Neural progenitor cell (in vitro differentiated cells): ENCODE results near the gene SMC2. TPM values are rescaled to one million over a fixed set of nuclear protein-coding genes. Genes with fewer than 3 reads are reported as not detected.

Experiments used
- DNase-seq: peaks from one replicate; pipeline ENCODE4 v3.0.0-alpha.2; 2016; ENCODE audit warnings: low spot score
- H2AFZ ChIP-seq: fragments of 200-600 bp; sonication (generic); replicated peaks from 2 replicates; pipeline ENCODE4 v1.6.1; 2016; ENCODE audit warnings: antibody characterized with exemption
- H3F3A ChIP-seq: fragments of 200-600 bp; sonication (generic); 2 replicates; pipeline ENCODE4 v1.6.1; 2016; ENCODE audit warnings: antibody characterized with exemption, low read depth
- H3K27ac ChIP-seq: fragments of 200-600 bp; sonication (generic); 2 replicates; pipeline ENCODE4 v1.5.1; 2016; ENCODE audit warnings: mild to moderate bottlenecking
- H3K27me3 ChIP-seq: fragments of 200-600 bp; sonication (generic); 2 replicates; pipeline ENCODE4 v1.6.1; 2016; ENCODE audit warnings: mild to moderate bottlenecking, moderate library complexity
- H3K36me3 ChIP-seq: fragments of 200-600 bp; sonication (generic); 2 replicates; pipeline ENCODE4 v1.5.1; 2016
- H3K4me1 ChIP-seq: fragments of 200-600 bp; sonication (generic); 2 replicates; pipeline ENCODE4 v1.6.1; 2016; ENCODE audit warnings: mixed run types
- H3K4me2 ChIP-seq: fragments of 200-600 bp; sonication (generic); 2 replicates; pipeline ENCODE4 v1.6.1; 2016
- H3K4me3 ChIP-seq: fragments of 200-600 bp; sonication (generic); 2 replicates; pipeline ENCODE4 v1.5.1; 2016
- H3K79me2 ChIP-seq: fragments of 200-600 bp; sonication (generic); 2 replicates; pipeline ENCODE4 v1.6.1; 2016; ENCODE audit warnings: low read depth
- H3K9ac ChIP-seq: fragments of 200-600 bp; sonication (generic); 2 replicates; pipeline ENCODE4 v1.6.1; 2016
- H3K9me3 ChIP-seq: fragments of 200-600 bp; sonication (generic); 2 replicates; pipeline ENCODE4 v1.5.1; 2016; ENCODE audit warnings: low read depth
- H4K20me1 ChIP-seq: fragments of 200-600 bp; sonication (generic); 2 replicates; pipeline ENCODE4 v1.6.1; 2016; ENCODE audit warnings: low read depth
- H3K27ac Mint-ChIP-seq: 3 replicates; pipeline ENCODE4 v1.8.0; 2021; ENCODE audit warnings: mixed read lengths
- H3K27me3 Mint-ChIP-seq: 2 replicates; pipeline ENCODE4 v1.8.0; 2022; ENCODE audit warnings: low read depth, mild to moderate bottlenecking, inconsistent platforms, moderate library complexity, mixed read lengths; ENCODE audit not compliant: insufficient read depth
- H3K36me3 Mint-ChIP-seq: 3 replicates; pipeline ENCODE4 v1.8.0; 2021; ENCODE audit warnings: mixed read lengths
- H3K4me1 Mint-ChIP-seq: 3 replicates; pipeline ENCODE4 v1.8.0; 2021; ENCODE audit warnings: mixed read lengths
- H3K4me3 Mint-ChIP-seq: 3 replicates; pipeline ENCODE4 v1.8.0; 2021; ENCODE audit warnings: mild to moderate bottlenecking, moderate library complexity, mixed read lengths
- H3K9me3 Mint-ChIP-seq: 3 replicates; pipeline ENCODE4 v1.8.0; 2020; ENCODE audit warnings: mixed read lengths
- EZH2 ChIP-seq: fragments of 200-600 bp; sonication (generic); IDR thresholded peaks from 2 replicates; pipeline ENCODE4 v1.6.1; 2017; ENCODE audit warnings: antibody characterized with exemption, mild to moderate bottlenecking, moderate library complexity
- EZH2phosphoT487 ChIP-seq: fragments of 200-600 bp; sonication (generic); IDR thresholded peaks from 2 replicates; pipeline ENCODE4 v1.6.1; 2017; ENCODE audit warnings: antibody characterized with exemption
- total RNA-seq: library from RNA; depleted of rRNA; stranded (reverse); fragments of >200 nt; gene quantifications from 2 replicates; pipeline ENCODE4 v1.2.3, GENCODE V29; 2015; ENCODE audit warnings: low replicate concordance
- TF ChIP-seq, protein P1 (sequence below): fragments of 200-600 bp; sonication (generic); IDR thresholded peaks from 2 replicates; pipeline ENCODE4 v1.5.1; 2017; ENCODE audit warnings: antibody characterized with exemption, mild to moderate bottlenecking

The SMC2 gene
- total RNA-seq, 1 donor from 2014 or later = 46.7 TPM

GRCh38 chr9:104085525-104085924 lies 8.6 kb upstream of the SMC2 start:
- Mint-ChIP-seq H3K4me1 (no peaks in the 10 kb centered on the region), H3K9me3 (peaks cover 15% of the 10 kb centered on the region), H3K36me3 (no peaks in the 10 kb centered on the region), H3K27me3 (no peaks in the 10 kb centered on the region), H3K27ac (no peak overlapping the region), H3K4me3 (no peak overlapping the region)
- no peaks in the 10 kb centered on the region for H3F3A ChIP-seq
- no peak overlapping the region for H3K27ac ChIP-seq
- no peak overlapping the region for H3K4me3 ChIP-seq
- no peak overlapping the region for H3K4me2 ChIP-seq
- no peak overlapping the region for H2AFZ ChIP-seq
- H3K4me1 ChIP-seq = no peaks in the 10 kb centered on the region
- H3K36me3 ChIP-seq = no peaks in the 10 kb centered on the region
- no peak for DNase-seq
- H4K20me1 ChIP-seq = no peaks in the 10 kb centered on the region
- no peaks in the 10 kb centered on the region for H3K27me3 ChIP-seq
- peaks cover 11% of the 10 kb centered on the region for H3K9me3 ChIP-seq
- H3K79me2 ChIP-seq = no peaks in the 10 kb centered on the region
- H3K9ac ChIP-seq = no peak overlapping the region
- TF ChIP-seq EZH2 (no peak), EZH2phosphoT487 (no peak)
- TF ChIP-seq, protein P1, sequence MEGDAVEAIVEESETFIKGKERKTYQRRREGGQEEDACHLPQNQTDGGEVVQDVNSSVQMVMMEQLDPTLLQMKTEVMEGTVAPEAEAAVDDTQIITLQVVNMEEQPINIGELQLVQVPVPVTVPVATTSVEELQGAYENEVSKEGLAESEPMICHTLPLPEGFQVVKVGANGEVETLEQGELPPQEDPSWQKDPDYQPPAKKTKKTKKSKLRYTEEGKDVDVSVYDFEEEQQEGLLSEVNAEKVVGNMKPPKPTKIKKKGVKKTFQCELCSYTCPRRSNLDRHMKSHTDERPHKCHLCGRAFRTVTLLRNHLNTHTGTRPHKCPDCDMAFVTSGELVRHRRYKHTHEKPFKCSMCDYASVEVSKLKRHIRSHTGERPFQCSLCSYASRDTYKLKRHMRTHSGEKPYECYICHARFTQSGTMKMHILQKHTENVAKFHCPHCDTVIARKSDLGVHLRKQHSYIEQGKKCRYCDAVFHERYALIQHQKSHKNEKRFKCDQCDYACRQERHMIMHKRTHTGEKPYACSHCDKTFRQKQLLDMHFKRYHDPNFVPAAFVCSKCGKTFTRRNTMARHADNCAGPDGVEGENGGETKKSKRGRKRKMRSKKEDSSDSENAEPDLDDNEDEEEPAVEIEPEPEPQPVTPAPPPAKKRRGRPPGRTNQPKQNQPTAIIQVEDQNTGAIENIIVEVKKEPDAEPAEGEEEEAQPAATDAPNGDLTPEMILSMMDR = no peak

- Histone ChIP-seq H3K27me3 (no peaks in the 10 kb centered on the region), H3K4me2 (no peak overlapping the region), H3K4me1 (peaks cover 8% of the 10 kb centered on the region), H3K36me3 (no peaks in the 10 kb centered on the region), H4K20me1 (no peaks in the 10 kb centered on the region), H3K4me3 (no peak overlapping the region), H3K79me2 (peaks cover 9% of the 10 kb centered on the region), H3K27ac (no peak overlapping the region), H3K9ac (no peak overlapping the region), H3K9me3 (no peaks in the 10 kb centered on the region), H2AFZ (no peak overlapping the region), H3F3A (no peaks in the 10 kb centered on the region)
- H3K4me1 Mint-ChIP-seq = peaks cover 13% of the 10 kb centered on the region
- H3K36me3 Mint-ChIP-seq = no peaks in the 10 kb centered on the region
- H3K27ac Mint-ChIP-seq = no peak overlapping the region
- peaks cover under 1% of the 10 kb centered on the region for H3K9me3 Mint-ChIP-seq
- DNase-seq = no peak
- H3K27me3 Mint-ChIP-seq = no peaks in the 10 kb centered on the region
- no peak overlapping the region for H3K4me3 Mint-ChIP-seq
- TF ChIP-seq EZH2phosphoT487 (no peak), EZH2 (no peak)
- TF ChIP-seq, protein P1 = no peak
Observed at GRCh38 chr9:104087894-104088293, 6.2 kb upstream of the SMC2 start.

DNA sequence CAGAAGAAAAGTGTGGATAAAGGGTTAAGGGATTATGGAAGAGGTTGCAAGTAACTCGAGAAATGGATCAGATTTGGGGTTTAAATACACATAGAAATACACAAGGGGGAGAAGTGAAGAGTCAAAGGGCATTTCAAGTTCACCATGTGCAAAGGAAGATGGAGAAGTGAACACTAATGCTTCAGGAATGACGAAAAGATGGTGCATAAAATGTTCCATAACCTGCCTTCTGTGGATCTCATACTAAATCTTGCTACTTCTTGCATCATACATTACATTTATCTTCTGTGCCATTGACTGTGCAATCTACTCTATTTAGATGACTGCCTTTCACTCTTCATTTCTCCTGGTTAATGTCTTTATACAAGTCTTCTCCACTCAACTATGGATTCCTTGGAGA lies 5.7 kb upstream of the SMC2 start:
- Histone ChIP-seq H4K20me1 (no peaks in the 10 kb centered on the region), H2AFZ (no peak overlapping the region), H3K36me3 (no peaks in the 10 kb centered on the region), H3K27me3 (no peaks in the 10 kb centered on the region), H3K9ac (no peak overlapping the region), H3K4me1 (peaks cover 8% of the 10 kb centered on the region), H3K4me3 (no peak overlapping the region), H3K79me2 (peaks cover 14% of the 10 kb centered on the region), H3F3A (peaks cover 2% of the 10 kb centered on the region), H3K27ac (no peak overlapping the region), H3K9me3 (no peaks in the 10 kb centered on the region), H3K4me2 (no peak overlapping the region)
- Mint-ChIP-seq H3K9me3 (no peaks in the 10 kb centered on the region), H3K27ac (no peak overlapping the region), H3K36me3 (no peaks in the 10 kb centered on the region), H3K4me3 (no peak overlapping the region), H3K27me3 (no peaks in the 10 kb centered on the region), H3K4me1 (peaks cover 15% of the 10 kb centered on the region)
- TF ChIP-seq, protein P1 = no peak
- TF ChIP-seq EZH2 = no peak
- TF ChIP-seq EZH2phosphoT487 = no peak
- no peak for DNase-seq
